Gastroesophageal sphincter (tissue), 3 donors: ENCODE results near the gene ABHD17A.
"Not testable (repeated sequence)": the region's sequence is repeated elsewhere in the genome, so short reads cannot be mapped to it uniquely, and the experiment has no call there.

Experiments
- CTCF ChIP-seq, 4 experiments: fragments of 200-600 bp in 2 of 4; fragments of 450-650 bp in 2 of 4; sonication (generic) in 1 of 4; IDR thresholded peaks; one replicate each; pipeline ENCODE4 v1.5.1; 2017 to 2019; ENCODE audit warnings: antibody characterized with exemption in 4 of 4, mild to moderate bottlenecking in 2 of 4, moderate library complexity in 2 of 4
- EP300 ChIP-seq: sonication (generic); formaldehyde crosslinking; IDR thresholded peaks from one replicate; pipeline ENCODE4 v1.6.1; 2017; ENCODE audit warnings: antibody characterized with exemption, mild to moderate bottlenecking
- POLR2AphosphoS5 ChIP-seq: sonication (generic); formaldehyde crosslinking; IDR thresholded peaks from one replicate; pipeline ENCODE4 v1.6.1; 2017; ENCODE audit warnings: antibody characterized with exemption

- not testable (repeated sequence) for TF ChIP-seq POLR2AphosphoS5; CTCF (IDR thresholded peaks at IDR 0.05); EP300
These were observed 6.7 kb downstream of the ABHD17A start for GRCh38 chr19:1878583-1878982.
